Smooth muscle cell (in vitro differentiated cells): ENCODE data around the gene ARHGAP10. TPM values are rescaled to one million over a fixed set of nuclear protein-coding genes. Genes with fewer than 3 reads are reported as not detected.

Source experiments
- DNase-seq: peaks from one replicate; lab custom pipeline; 2025; ENCODE audit not compliant: unreplicated experiment; lab: John Stamatoyannopoulos, UW
- H2AFZ ChIP-seq: fragments of 200-600 bp; sonication (generic); 2 replicates; pipeline ENCODE4 v1.6.0; 2016; ENCODE audit warnings: antibody characterized with exemption, low read depth, mild to moderate bottlenecking
- H3F3A ChIP-seq: fragments of 200-600 bp; sonication (generic); 2 replicates; pipeline ENCODE4 v1.6.0; 2017; ENCODE audit warnings: antibody characterized with exemption, low read depth
- H3K27ac ChIP-seq: fragments of 200-600 bp; sonication (generic); 2 replicates; pipeline ENCODE4 v1.5.1; 2016; ENCODE audit warnings: low read depth, mild to moderate bottlenecking
- H3K27me3 ChIP-seq: fragments of 200-600 bp; sonication (generic); 2 replicates; pipeline ENCODE4 v1.6.1; 2016; ENCODE audit warnings: low read depth, mild to moderate bottlenecking
- H3K36me3 ChIP-seq: fragments of 200-600 bp; sonication (generic); 2 replicates; pipeline ENCODE4 v1.5.1; 2016; ENCODE audit warnings: low read depth
- H3K4me1 ChIP-seq: fragments of 200-600 bp; sonication (generic); 2 replicates; pipeline ENCODE4 v1.5.1; 2016; ENCODE audit warnings: low read depth
- H3K4me2 ChIP-seq: fragments of 200-600 bp; sonication (generic); 2 replicates; pipeline ENCODE4 v1.6.0; 2016; ENCODE audit warnings: mild to moderate bottlenecking
- H3K4me3 ChIP-seq: fragments of 200-600 bp; sonication (generic); 2 replicates; pipeline ENCODE4 v1.5.1; 2016; ENCODE audit warnings: mild to moderate bottlenecking
- H3K79me2 ChIP-seq: fragments of 200-600 bp; sonication (generic); 2 replicates; pipeline ENCODE4 v1.6.0; 2016; ENCODE audit warnings: low read depth, mild to moderate bottlenecking
- H3K9ac ChIP-seq: fragments of 200-600 bp; sonication (generic); 2 replicates; pipeline ENCODE4 v1.6.0; 2016; ENCODE audit warnings: low read depth
- H3K9me3 ChIP-seq: fragments of 200-600 bp; sonication (generic); replicated peaks from 2 replicates; pipeline ENCODE4 v1.5.1; 2016; ENCODE audit warnings: low read depth
- H4K20me1 ChIP-seq: fragments of 200-600 bp; sonication (generic); 2 replicates; pipeline ENCODE4 v1.6.0; 2016; ENCODE audit warnings: low read depth
- CTCF ChIP-seq: fragments of 200-600 bp; sonication (generic); IDR thresholded peaks from 2 replicates; pipeline ENCODE4 v1.5.1; 2017; ENCODE audit warnings: borderline replicate concordance, mild to moderate bottlenecking, antibody characterized with exemption; ENCODE audit not compliant: insufficient read depth, poor library complexity, severe bottlenecking
- WGBS: methylation state at CpG from one replicate; pipeline ENCODE4 v1.1.7; 2016; ENCODE audit warnings: low lambda C conversion rate; 5-methylcytosine and 5-hydroxymethylcytosine counted together
- polyA plus RNA-seq: library from polyadenylated mRNA; unstranded; fragments of >200 nt; fragmentation: Nextera tagmentation; extraction: Ambion mirVana; gene quantifications from 2 replicates; pipeline ENCODE4 v1.2.1, GENCODE V29; 2016
- total RNA-seq: library from RNA; depleted of rRNA; stranded (reverse); fragments of >200 nt; gene quantifications from 2 replicates; pipeline ENCODE4 v1.2.3, GENCODE V29; 2014

The ARHGAP10 gene
- total and polyA plus RNA-seq, 2 experiments from 2014 or later: 6.2 to 11.6 TPM

- H3K27ac ChIP-seq: no peak overlapping the region
- H3K9me3 ChIP-seq: no peaks in the 10 kb centered on the region
- H3K36me3 ChIP-seq: no peaks in the 10 kb centered on the region
- no peak for DNase-seq
- no peak overlapping the region for H3K4me3 ChIP-seq
- no peak overlapping the region for H3K4me2 ChIP-seq
- H3K27me3 ChIP-seq: no peaks in the 10 kb centered on the region
- peaks cover 4% of the 10 kb centered on the region for H3K4me1 ChIP-seq
- H2AFZ ChIP-seq: no peak overlapping the region
- H3K9ac ChIP-seq: no peak overlapping the region
- no peaks in the 10 kb centered on the region for H3F3A ChIP-seq
- no peaks in the 10 kb centered on the region for H4K20me1 ChIP-seq
- 94% methylated on average over 5 of the region's 5 CpGs for WGBS
- no peaks in the 10 kb centered on the region for H3K79me2 ChIP-seq
- TF ChIP-seq CTCF: no peak
These were observed 21.9 kb upstream of the ARHGAP10 start for GRCh38 chr4:147709999-147710398.

- Histone ChIP-seq H2AFZ (no peak overlapping the region), H3K27ac (no peak overlapping the region), H3K9ac (no peak overlapping the region), H3K79me2 (no peaks in the 10 kb centered on the region), H3K27me3 (no peaks in the 10 kb centered on the region), H3K9me3 (no peaks in the 10 kb centered on the region), H3F3A (no peaks in the 10 kb centered on the region), H3K36me3 (no peaks in the 10 kb centered on the region), H3K4me1 (peaks cover 4% of the 10 kb centered on the region), H4K20me1 (no peaks in the 10 kb centered on the region), H3K4me2 (no peak overlapping the region), H3K4me3 (no peak overlapping the region)
- WGBS: 94% methylated on average over 8 of the region's 8 CpGs
- no peak for DNase-seq
- no peak for TF ChIP-seq CTCF
These were observed 17.1 kb upstream of the ARHGAP10 start for GRCh38 chr4:147714575-147715401.

GRCh38 chr4:147717878-147718277 lies 14.0 kb upstream of the ARHGAP10 start:
- H3K9me3 ChIP-seq: no peaks in the 10 kb centered on the region
- no peak overlapping the region for H3K4me2 ChIP-seq
- no peaks in the 10 kb centered on the region for H3K79me2 ChIP-seq
- no peaks in the 10 kb centered on the region for H4K20me1 ChIP-seq
- no peaks in the 10 kb centered on the region for H3K36me3 ChIP-seq
- 93% methylated on average over 1 of the region's 1 CpG for WGBS
- H3K4me3 ChIP-seq: no peak overlapping the region
- H3K4me1 ChIP-seq: peaks cover 4% of the 10 kb centered on the region
- no peak overlapping the region for H3K9ac ChIP-seq
- no peak for DNase-seq
- no peak for TF ChIP-seq CTCF
- no peaks in the 10 kb centered on the region for H3K27me3 ChIP-seq
- H3F3A ChIP-seq: no peaks in the 10 kb centered on the region
- no peak overlapping the region for H2AFZ ChIP-seq
- H3K27ac ChIP-seq: no peak overlapping the region

- Histone ChIP-seq H3K4me3 (no peak overlapping the region), H2AFZ (no peak overlapping the region), H3K36me3 (no peaks in the 10 kb centered on the region), H3K79me2 (no peaks in the 10 kb centered on the region), H3K27ac (no peak overlapping the region), H3K4me2 (no peak overlapping the region), H3K4me1 (peaks cover 7% of the 10 kb centered on the region), H3F3A (no peaks in the 10 kb centered on the region), H4K20me1 (no peaks in the 10 kb centered on the region), H3K27me3 (no peaks in the 10 kb centered on the region), H3K9ac (no peak overlapping the region), H3K9me3 (no peaks in the 10 kb centered on the region)
- no peak for DNase-seq
- WGBS: 77% methylated on average over 5 of the region's 5 CpGs
- TF ChIP-seq CTCF: no peak
These were observed 8.6 kb upstream of the ARHGAP10 start for GRCh38 chr4:147723326-147723725.
